ENCODE results near the gene EFHC1.
A peak's percentile ranks its signal among the peaks of the same experiment; 100 is the strongest.

Gene EFHC1

GRCh38 chr6:52551483-52552277, 131.5 kb downstream of the EFHC1 start:
- H3K9ac ChIP-seq (ENCODE audit: low read length) = peak overlapping the region; percentile 66
- peaks cover 5% of the 10 kb centered on the region for H3K36me3 ChIP-seq (ENCODE audit: control insufficient read depth, insufficient read depth, low read length, severe bottlenecking)
- H3K9me3 ChIP-seq (ENCODE audit: control insufficient read depth, low read length) = no peaks in the 10 kb centered on the region
- peaks cover 82% of the 10 kb centered on the region for H3K4me1 ChIP-seq (ENCODE audit: control insufficient read depth, insufficient read depth, low read length)
- DNase-seq (ENCODE audit: low read depth) = peak; percentile 81
- H3K27me3 ChIP-seq (replicated peaks; ENCODE audit: control insufficient read depth, insufficient read depth, low read length) = no peaks in the 10 kb centered on the region
- H3K4me3 ChIP-seq (ENCODE audit: low read length) = peak overlapping the region; percentile 48

GRCh38 chr6:52552278-52552643, 132.1 kb downstream of the EFHC1 start:
- DNase-seq (ENCODE audit: low read depth) = no peak
- Histone ChIP-seq H3K4me3 (ENCODE audit: low read length) (peak overlapping the region; percentile 48), H3K4me1 (ENCODE audit: control insufficient read depth, insufficient read depth, low read length) (peaks cover 81% of the 10 kb centered on the region), H3K36me3 (ENCODE audit: control insufficient read depth, insufficient read depth, low read length, severe bottlenecking) (peaks cover 5% of the 10 kb centered on the region), H3K27me3 (replicated peaks; ENCODE audit: control insufficient read depth, insufficient read depth, low read length) (no peaks in the 10 kb centered on the region), H3K9ac (ENCODE audit: low read length) (peak overlapping the region; percentile 66), H3K9me3 (ENCODE audit: control insufficient read depth, low read length) (no peaks in the 10 kb centered on the region)

- peaks cover 81% of the 10 kb centered on the region for H3K4me1 ChIP-seq (ENCODE audit: control insufficient read depth, insufficient read depth, low read length)
- peaks cover 5% of the 10 kb centered on the region for H3K36me3 ChIP-seq (ENCODE audit: control insufficient read depth, insufficient read depth, low read length, severe bottlenecking)
- no peaks in the 10 kb centered on the region for H3K9me3 ChIP-seq (ENCODE audit: control insufficient read depth, low read length)
- no peak for DNase-seq (ENCODE audit: low read depth)
- H3K4me3 ChIP-seq (ENCODE audit: low read length) = no peak overlapping the region
- H3K9ac ChIP-seq (ENCODE audit: low read length) = peak overlapping the region; percentile 66
- no peaks in the 10 kb centered on the region for H3K27me3 ChIP-seq (replicated peaks; ENCODE audit: control insufficient read depth, insufficient read depth, low read length)
These were observed 133.0 kb downstream of the EFHC1 start for GRCh38 chr6:52553158-52553557.

GRCh38 chr6:52553719-52554118, 133.6 kb downstream of the EFHC1 start:
- no peak overlapping the region for H3K4me3 ChIP-seq (ENCODE audit: low read length)
- peaks cover 5% of the 10 kb centered on the region for H3K36me3 ChIP-seq (ENCODE audit: control insufficient read depth, insufficient read depth, low read length, severe bottlenecking)
- H3K9ac ChIP-seq (ENCODE audit: low read length) = no peak overlapping the region
- no peaks in the 10 kb centered on the region for H3K9me3 ChIP-seq (ENCODE audit: control insufficient read depth, low read length)
- H3K27me3 ChIP-seq (replicated peaks; ENCODE audit: control insufficient read depth, insufficient read depth, low read length) = no peaks in the 10 kb centered on the region
- peaks cover 81% of the 10 kb centered on the region for H3K4me1 ChIP-seq (ENCODE audit: control insufficient read depth, insufficient read depth, low read length)
- no peak for DNase-seq (ENCODE audit: low read depth)

GRCh38 chr6:52554684-52555280, 134.6 kb downstream of the EFHC1 start:
- no peak overlapping the region for H3K9ac ChIP-seq (ENCODE audit: low read length)
- DNase-seq (ENCODE audit: low read depth) = no peak
- H3K4me3 ChIP-seq (ENCODE audit: low read length) = no peak overlapping the region
- H3K9me3 ChIP-seq (ENCODE audit: control insufficient read depth, low read length) = no peaks in the 10 kb centered on the region
- peaks cover under 1% of the 10 kb centered on the region for H3K36me3 ChIP-seq (ENCODE audit: control insufficient read depth, insufficient read depth, low read length, severe bottlenecking)
- H3K27me3 ChIP-seq (replicated peaks; ENCODE audit: control insufficient read depth, insufficient read depth, low read length) = no peaks in the 10 kb centered on the region
- peaks cover 84% of the 10 kb centered on the region for H3K4me1 ChIP-seq (ENCODE audit: control insufficient read depth, insufficient read depth, low read length)

- Histone ChIP-seq H3K9me3 (ENCODE audit: control insufficient read depth, low read length) (no peaks in the 10 kb centered on the region), H3K36me3 (ENCODE audit: control insufficient read depth, insufficient read depth, low read length, severe bottlenecking) (no peaks in the 10 kb centered on the region), H3K9ac (ENCODE audit: low read length) (peak overlapping the region; percentile 33), H3K27me3 (replicated peaks; ENCODE audit: control insufficient read depth, insufficient read depth, low read length) (no peaks in the 10 kb centered on the region), H3K4me3 (ENCODE audit: low read length) (no peak overlapping the region), H3K4me1 (ENCODE audit: control insufficient read depth, insufficient read depth, low read length) (peaks cover 85% of the 10 kb centered on the region)
- DNase-seq (ENCODE audit: low read depth) = peak; percentile 62
These were observed 135.5 kb downstream of the EFHC1 start for GRCh38 chr6:52555518-52556233.

GRCh38 chr6:52557389-52558265, 137.5 kb downstream of the EFHC1 start:
- H3K4me3 ChIP-seq (ENCODE audit: low read length) = peak overlapping the region; percentile 15
- H3K9ac ChIP-seq (ENCODE audit: low read length) = peak overlapping the region; percentile 41
- no peaks in the 10 kb centered on the region for H3K27me3 ChIP-seq (replicated peaks; ENCODE audit: control insufficient read depth, insufficient read depth, low read length)
- no peak for DNase-seq (ENCODE audit: low read depth)
- peaks cover 75% of the 10 kb centered on the region for H3K4me1 ChIP-seq (ENCODE audit: control insufficient read depth, insufficient read depth, low read length)
- H3K9me3 ChIP-seq (ENCODE audit: control insufficient read depth, low read length) = no peaks in the 10 kb centered on the region
- H3K36me3 ChIP-seq (ENCODE audit: control insufficient read depth, insufficient read depth, low read length, severe bottlenecking) = no peaks in the 10 kb centered on the region

GRCh38 chr6:52558266-52559000, 138.3 kb downstream of the EFHC1 start:
- Histone ChIP-seq H3K36me3 (ENCODE audit: control insufficient read depth, insufficient read depth, low read length, severe bottlenecking) (no peaks in the 10 kb centered on the region), H3K9me3 (ENCODE audit: control insufficient read depth, low read length) (no peaks in the 10 kb centered on the region), H3K9ac (ENCODE audit: low read length) (peak overlapping the region; percentile 41), H3K4me3 (ENCODE audit: low read length) (peak overlapping the region; percentile 15), H3K4me1 (ENCODE audit: control insufficient read depth, insufficient read depth, low read length) (peaks cover 72% of the 10 kb centered on the region), H3K27me3 (replicated peaks; ENCODE audit: control insufficient read depth, insufficient read depth, low read length) (no peaks in the 10 kb centered on the region)
- no peak for DNase-seq (ENCODE audit: low read depth)

- peaks cover 7% of the 10 kb centered on the region for H3K36me3 ChIP-seq (ENCODE audit: control insufficient read depth, insufficient read depth, low read length, severe bottlenecking)
- peaks cover 66% of the 10 kb centered on the region for H3K4me1 ChIP-seq (ENCODE audit: control insufficient read depth, insufficient read depth, low read length)
- H3K9me3 ChIP-seq (ENCODE audit: control insufficient read depth, low read length) = no peaks in the 10 kb centered on the region
- no peak overlapping the region for H3K4me3 ChIP-seq (ENCODE audit: low read length)
- no peak overlapping the region for H3K9ac ChIP-seq (ENCODE audit: low read length)
- no peak for DNase-seq (ENCODE audit: low read depth)
- H3K27me3 ChIP-seq (replicated peaks; ENCODE audit: control insufficient read depth, insufficient read depth, low read length) = no peaks in the 10 kb centered on the region
These were observed 140.3 kb downstream of the EFHC1 start for GRCh38 chr6:52560462-52560861.

- Histone ChIP-seq H3K9me3 (ENCODE audit: control insufficient read depth, low read length) (no peaks in the 10 kb centered on the region), H3K27me3 (replicated peaks; ENCODE audit: control insufficient read depth, insufficient read depth, low read length) (no peaks in the 10 kb centered on the region), H3K36me3 (ENCODE audit: control insufficient read depth, insufficient read depth, low read length, severe bottlenecking) (peaks cover 7% of the 10 kb centered on the region), H3K4me1 (ENCODE audit: control insufficient read depth, insufficient read depth, low read length) (peaks cover 67% of the 10 kb centered on the region), H3K4me3 (ENCODE audit: low read length) (no peak overlapping the region), H3K9ac (ENCODE audit: low read length) (no peak overlapping the region)
- no peak for DNase-seq (ENCODE audit: low read depth)
These were observed 142.8 kb downstream of the EFHC1 start for GRCh38 chr6:52562911-52563310.
